Panc1 (cell line): ENCODE data around the gene IKZF3. TPM values are rescaled to one million over a fixed set of nuclear protein-coding genes. Genes with fewer than 3 reads are reported as not detected.

ENCODE experiments used
- ATAC-seq: fragments of 200-7000 bp; cut with Tn5 transposase; 2 replicates; pipeline ENCODE4 v1.9.1; 2020; ENCODE audit warnings: mild to moderate bottlenecking, moderate library complexity
- BruUV-seq: library from RNA; stranded (reverse); fragments of 400-500 nt; replicated peaks from 2 replicates; lab custom pipeline; 2021; lab: Mats Ljungman, UMichigan
- CTCF ChIA-PET: fragments of 300-600 bp; sonication (Branson Sonifier 250); formaldehyde crosslinking; loops from one replicate; lab custom pipeline; 2022; ENCODE audit warnings: antibody characterized with exemption; lab: Charles Lee
- POLR2A ChIA-PET: fragments of 300-600 bp; sonication (Branson Sonifier 250); formaldehyde crosslinking; loops from one replicate; lab custom pipeline; 2022; ENCODE audit warnings: antibody characterized with exemption; lab: Charles Lee
- DNase-seq: peaks from one replicate; pipeline ENCODE4 v3.0.0-alpha.2; 2010; ENCODE audit warnings: low read depth, low spot score
- H3K27ac ChIP-seq: 2 replicates; pipeline ENCODE4 v1.5.1; 2011; ENCODE audit warnings: mild to moderate bottlenecking, low read length, inconsistent platforms
- H3K27me3 ChIP-seq: fragments of 200-500 bp; sonication (Bioruptor generic); 2 replicates; pipeline ENCODE4 v1.6.0; 2014; ENCODE audit warnings: low read length, inconsistent platforms; ENCODE audit not compliant: control insufficient read depth, insufficient read depth
- H3K36me3 ChIP-seq: fragments of 200-500 bp; sonication (Bioruptor generic); 2 replicates; pipeline ENCODE4 v1.5.1; 2014; ENCODE audit warnings: inconsistent platforms, mild to moderate bottlenecking, low read length, moderate library complexity; ENCODE audit not compliant: control insufficient read depth, insufficient read depth
- H3K4me1 ChIP-seq: 2 replicates; pipeline ENCODE4 v1.5.1; 2011; ENCODE audit warnings: inconsistent platforms, mild to moderate bottlenecking, low read length, moderate library complexity; ENCODE audit not compliant: control insufficient read depth, insufficient read depth
- H3K4me3 ChIP-seq, 2 experiments: 2 replicates each; pipeline ENCODE4 v1.5.1; 2011 to 2012; ENCODE audit warnings: low read depth in 2 of 2, low read length in 2 of 2, mild to moderate bottlenecking in 2 of 2, inconsistent platforms in 1 of 2, moderate library complexity in 1 of 2
- H3K9me3 ChIP-seq: fragments of 200-500 bp; sonication (Bioruptor generic); 2 replicates; pipeline ENCODE4 v1.5.1; 2014; ENCODE audit warnings: low read depth, mild to moderate bottlenecking, inconsistent platforms, low read length, moderate library complexity; ENCODE audit not compliant: control insufficient read depth, insufficient read depth
- CTCF ChIP-seq: fragments of 450-650 bp; IDR thresholded peaks from 2 replicates; pipeline ENCODE4 v1.5.1; 2017; ENCODE audit warnings: mild to moderate bottlenecking
- POLR2AphosphoS5 ChIP-seq: IDR thresholded peaks from 2 replicates; pipeline ENCODE4 v1.6.1; 2012; ENCODE audit warnings: mild to moderate bottlenecking, low read depth, low read length, moderate library complexity
- SIN3A ChIP-seq: IDR thresholded peaks from 2 replicates; pipeline ENCODE4 v1.6.1; 2012; ENCODE audit warnings: low read depth, mild to moderate bottlenecking, low read length, moderate library complexity, borderline replicate concordance; ENCODE audit not compliant: insufficient read depth
- TCF7L2 ChIP-seq: IDR thresholded peaks from 2 replicates; pipeline ENCODE4 v1.6.1; 2011; ENCODE audit warnings: mild to moderate bottlenecking, low read depth, low read length, inconsistent platforms
- in situ Hi-C: cut with HindIII; loops from 2 replicates; pipeline ENCODE4 v1.10.0; 2016; ENCODE audit warnings: low sequenced_read_pairs, low pct_unique_long_range_greater_than_20kb
- intact Hi-C: fragments of 100-400 bp; cut with micrococcal nuclease; formaldehyde crosslinking; loops from one replicate; pipeline ENCODE4 v1.10.0; 2022; ENCODE audit not compliant: unreplicated experiment
- total RNA-seq: library from RNA; stranded (reverse); gene quantifications from one replicate; pipeline ENCODE4 v1.2.1, GENCODE V29; 2021; ENCODE audit not compliant: unreplicated experiment
- TF ChIP-seq, protein P1 (sequence below), 2 experiments: IDR thresholded peaks; 2 replicates each; pipeline ENCODE4 v1.6.1; 2011 to 2012; ENCODE audit warnings: low read depth in 2 of 2, control low read depth in 1 of 2, low read length in 1 of 2, mild to moderate bottlenecking in 1 of 2, moderate library complexity in 1 of 2; ENCODE audit not compliant: insufficient read depth in 1 of 2

IKZF3 gene
- total RNA-seq, 1 experiment from 2014 or later, result 0.59 TPM

DNA sequence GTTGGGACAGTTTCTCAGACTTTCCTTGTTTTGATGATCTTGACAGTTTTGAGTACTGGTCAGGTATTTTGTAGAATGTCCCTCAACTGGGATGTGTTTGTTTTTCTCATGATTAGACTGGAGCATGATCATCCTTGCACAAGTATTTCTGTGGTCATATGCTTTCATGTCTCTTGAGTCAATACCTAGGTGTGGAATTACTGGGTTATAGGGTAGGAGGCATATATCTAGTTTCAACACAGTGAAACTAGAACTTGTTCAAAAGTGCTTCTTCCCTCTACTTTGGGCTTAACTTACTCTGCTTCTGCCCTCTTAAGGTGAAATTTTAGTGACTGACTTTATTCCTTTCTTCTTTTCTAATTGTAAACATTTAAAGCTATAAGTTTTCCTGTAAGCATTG is 30.1 kb downstream of the IKZF3 start:
- ATAC-seq, result no peak
- no peak overlapping the region for H3K4me3 ChIP-seq
- no peak overlapping the region for H3K27ac ChIP-seq

DNA sequence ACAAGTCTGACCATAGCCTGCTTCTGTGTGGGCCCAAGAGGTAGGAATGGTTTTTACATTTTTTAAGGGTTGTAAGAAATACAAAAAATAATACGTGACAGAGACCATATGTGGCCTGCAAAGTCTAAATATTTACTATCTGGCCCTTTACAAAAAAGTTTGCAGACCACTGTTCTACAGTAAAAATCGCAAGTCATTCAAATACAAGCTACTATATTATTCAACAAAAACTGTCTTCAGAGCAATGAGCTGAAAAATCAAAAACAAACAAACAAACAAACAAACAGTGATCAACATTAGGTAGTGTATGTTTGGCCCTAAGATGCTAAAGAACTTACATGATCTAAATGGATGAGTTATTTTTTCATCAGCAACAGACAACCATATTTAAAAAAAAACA is 32.5 kb downstream of the IKZF3 start:
- POLR2A ChIA-PET, result no interaction called here
- ATAC-seq, result no peak
- TF ChIP-seq SIN3A, result no peak
- no peak for TF ChIP-seq CTCF
- TF ChIP-seq, protein P1, sequence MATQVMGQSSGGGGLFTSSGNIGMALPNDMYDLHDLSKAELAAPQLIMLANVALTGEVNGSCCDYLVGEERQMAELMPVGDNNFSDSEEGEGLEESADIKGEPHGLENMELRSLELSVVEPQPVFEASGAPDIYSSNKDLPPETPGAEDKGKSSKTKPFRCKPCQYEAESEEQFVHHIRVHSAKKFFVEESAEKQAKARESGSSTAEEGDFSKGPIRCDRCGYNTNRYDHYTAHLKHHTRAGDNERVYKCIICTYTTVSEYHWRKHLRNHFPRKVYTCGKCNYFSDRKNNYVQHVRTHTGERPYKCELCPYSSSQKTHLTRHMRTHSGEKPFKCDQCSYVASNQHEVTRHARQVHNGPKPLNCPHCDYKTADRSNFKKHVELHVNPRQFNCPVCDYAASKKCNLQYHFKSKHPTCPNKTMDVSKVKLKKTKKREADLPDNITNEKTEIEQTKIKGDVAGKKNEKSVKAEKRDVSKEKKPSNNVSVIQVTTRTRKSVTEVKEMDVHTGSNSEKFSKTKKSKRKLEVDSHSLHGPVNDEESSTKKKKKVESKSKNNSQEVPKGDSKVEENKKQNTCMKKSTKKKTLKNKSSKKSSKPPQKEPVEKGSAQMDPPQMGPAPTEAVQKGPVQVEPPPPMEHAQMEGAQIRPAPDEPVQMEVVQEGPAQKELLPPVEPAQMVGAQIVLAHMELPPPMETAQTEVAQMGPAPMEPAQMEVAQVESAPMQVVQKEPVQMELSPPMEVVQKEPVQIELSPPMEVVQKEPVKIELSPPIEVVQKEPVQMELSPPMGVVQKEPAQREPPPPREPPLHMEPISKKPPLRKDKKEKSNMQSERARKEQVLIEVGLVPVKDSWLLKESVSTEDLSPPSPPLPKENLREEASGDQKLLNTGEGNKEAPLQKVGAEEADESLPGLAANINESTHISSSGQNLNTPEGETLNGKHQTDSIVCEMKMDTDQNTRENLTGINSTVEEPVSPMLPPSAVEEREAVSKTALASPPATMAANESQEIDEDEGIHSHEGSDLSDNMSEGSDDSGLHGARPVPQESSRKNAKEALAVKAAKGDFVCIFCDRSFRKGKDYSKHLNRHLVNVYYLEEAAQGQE (IDR thresholded peaks at IDR 0.05; ENCODE audit: insufficient read depth in 1 of 2, low read depth in 2 of 2, low read length in 1 of 2), result no peak
- TF ChIP-seq TCF7L2, result no peak
- TF ChIP-seq POLR2AphosphoS5, result no peak
- BruUV-seq, result no TSS peak
- in situ Hi-C loops, result no loop called here
- no peaks in the 10 kb centered on the region for H3K36me3 ChIP-seq
- H3K27ac ChIP-seq, result no peak overlapping the region
- no peak for DNase-seq
- no peaks in the 10 kb centered on the region; the same call in 1 of the 2 replicates for H3K27me3 ChIP-seq
- intact Hi-C loops, result no loop called here
- CTCF ChIA-PET, result no interaction called here
- no peak overlapping the region for H3K4me3 ChIP-seq
- no peaks in the 10 kb centered on the region for H3K4me1 ChIP-seq
- no peaks in the 10 kb centered on the region for H3K9me3 ChIP-seq

More for the DNA sequence above, 30.1 kb downstream of the IKZF3 start:
- in situ Hi-C loops (no loop called here), intact Hi-C loops (no loop called here)
- POLR2A ChIA-PET, result no interaction called here
- Histone ChIP-seq H3K9me3 (no peaks in the 10 kb centered on the region), H3K4me1 (no peaks in the 10 kb centered on the region), H3K27me3 (no peaks in the 10 kb centered on the region; the same call in 1 of the 2 replicates), H3K36me3 (no peaks in the 10 kb centered on the region)
- DNase-seq, result no peak
- CTCF ChIA-PET, result no interaction called here
- BruUV-seq, result no TSS peak
- no peak for TF ChIP-seq CTCF
- TF ChIP-seq, protein P1 (IDR thresholded peaks at IDR 0.05; ENCODE audit: insufficient read depth in 1 of 2, low read depth in 2 of 2, low read length in 1 of 2), result no peak
- no peak for TF ChIP-seq SIN3A
- no peak for TF ChIP-seq TCF7L2
- TF ChIP-seq POLR2AphosphoS5, result no peak
